Body of pancreas (tissue), 4 donors: Measurements from ENCODE around the gene MYO9B. TPM values are rescaled to one million over a fixed set of nuclear protein-coding genes. Genes with fewer than 3 reads are reported as not detected.

Source experiments
- ATAC-seq: fragments of 150-250 bp; one replicate; pipeline ENCODE4 v1.9.1; 2016
- DNase-seq, 4 donors: peaks; one replicate each; pipeline ENCODE4 v3.0.0-alpha.2; 2019
- H3K27ac ChIP-seq, 4 donors: fragments of 200-600 bp; sonication (generic); 1 replicate in 3 of 4; 2 replicates in 1 of 4; pipeline versions ENCODE4 v1.5.1 to v1.6.1; 2016 to 2019; ENCODE audit warnings: mild to moderate bottlenecking in 1 of 4, mixed read lengths in 1 of 4, moderate library complexity in 1 of 4
- H3K27me3 ChIP-seq, 2 donors: fragments of 200-600 bp; sonication (generic); one replicate each; pipeline ENCODE4 v1.6.0; 2016; ENCODE audit warnings: mild to moderate bottlenecking in 1 of 2
- H3K36me3 ChIP-seq, 2 donors: fragments of 200-600 bp; sonication (generic); replicated peaks in 1 of 2; 2 replicates each; pipeline ENCODE4 v1.5.1; 2016; ENCODE audit warnings: low read depth in 2 of 2; ENCODE audit not compliant: insufficient read depth in 1 of 2
- H3K4me1 ChIP-seq: fragments of 200-600 bp; sonication (generic); one replicate; pipeline ENCODE4 v1.6.0; 2016
- H3K4me3 ChIP-seq, 2 donors: fragments of 200-600 bp; sonication (generic); 1 replicate in 1 of 2; 2 replicates in 1 of 2; pipeline ENCODE4 v1.5.1; 2016 to 2019
- H3K9me3 ChIP-seq, 3 donors: fragments of 200-600 bp; sonication (generic); 1 replicate in 2 of 3; 2 replicates in 1 of 3; pipeline ENCODE4 v1.5.1; 2016
- CTCF ChIP-seq, 7 experiments: fragments of 450-650 bp in 4 of 7; fragments of 200-600 bp in 3 of 7; sonication (generic) in 3 of 7; IDR thresholded peaks; one replicate each; pipeline ENCODE4 v1.5.1; 2016 to 2019; ENCODE audit warnings: antibody characterized with exemption in 7 of 7
- POLR2A ChIP-seq, 3 donors: fragments of 450-650 bp; IDR thresholded peaks; one replicate each; pipeline ENCODE4 v1.6.1; 2016; ENCODE audit warnings: antibody characterized with exemption in 3 of 3, mild to moderate bottlenecking in 2 of 3
- WGBS, 2 donors: methylation state at CpG; one replicate each; pipeline ENCODE4 v1.1.5; 2017; 5-methylcytosine and 5-hydroxymethylcytosine counted together
- intact Hi-C: fragments of 100-400 bp; cut with DNase I; formaldehyde crosslinking; loops from one replicate; pipeline ENCODE4 v1.15.1; 2023
- total RNA-seq, 2 donors: library from RNA; depleted of rRNA; stranded (reverse); fragments of >200 nt; gene quantifications; one replicate each; pipeline ENCODE4 v1.1.0, GENCODE V29; 2016

The MYO9B gene
- total RNA-seq, 2 donors from 2014 or later = 26.2 to 56.0 TPM

GRCh38 chr19:17114414-17114831 lies 38.8 kb downstream of the MYO9B start:
- Histone ChIP-seq H3K27ac (no peak overlapping the region), H3K4me3 (no peak overlapping the region), H3K36me3 (no peaks in the 10 kb centered on the region), H3K4me1 (no peaks in the 10 kb centered on the region), H3K9me3 (no peaks in the 10 kb centered on the region), H3K27me3 (no peaks in the 10 kb centered on the region)
- TF ChIP-seq POLR2A (IDR thresholded peaks at IDR 0.05) (no peak), CTCF (IDR thresholded peaks at IDR 0.05) (no peak)
- intact Hi-C loops = no loop called here
- no peak for ATAC-seq
- DNase-seq = no peak
- WGBS, 2 donors = 81 to 90% methylated on average over 8 to 11 of the region's 12 CpGs

GRCh38 chr19:17116996-17117702 lies 41.6 kb downstream of the MYO9B start:
- no peaks in the 10 kb centered on the region for H3K9me3 ChIP-seq
- no peak for ATAC-seq
- H3K27me3 ChIP-seq = no peaks in the 10 kb centered on the region
- intact Hi-C loops = no loop called here
- WGBS, 2 donors = 82 to 86% methylated on average over 7 to 14 of the region's 14 CpGs
- H3K36me3 ChIP-seq = no peaks in the 10 kb centered on the region
- no peaks in the 10 kb centered on the region for H3K4me1 ChIP-seq
- no peak for TF ChIP-seq CTCF (IDR thresholded peaks at IDR 0.05)
- TF ChIP-seq POLR2A (IDR thresholded peaks at IDR 0.05) = no peak
- no peak for DNase-seq
- H3K4me3 ChIP-seq = no peak overlapping the region
- H3K27ac ChIP-seq = no peak overlapping the region

- ATAC-seq (no peak), DNase-seq (no peak)
- Histone ChIP-seq H3K9me3 (no peaks in the 10 kb centered on the region), H3K27ac (no peak overlapping the region), H3K4me1 (no peaks in the 10 kb centered on the region), H3K27me3 (no peaks in the 10 kb centered on the region), H3K36me3 (no peaks in the 10 kb centered on the region), H3K4me3 (no peak overlapping the region)
- WGBS, 2 donors = 88 to 92% methylated on average over 4 to 5 of the region's 5 CpGs
- intact Hi-C loops = no loop called here
- TF ChIP-seq CTCF (IDR thresholded peaks at IDR 0.05) (no peak), POLR2A (IDR thresholded peaks at IDR 0.05) (no peak)
Observed at GRCh38 chr19:17118957-17119356, 43.4 kb downstream of the MYO9B start.

GRCh38 chr19:17121736-17122293 lies 46.2 kb downstream of the MYO9B start:
- no peak overlapping the region for H3K27ac ChIP-seq
- WGBS, 2 donors = 89 to 94% methylated on average over 9 of the region's 9 CpGs

More at GRCh38 chr19:17121736-17122293, 46.2 kb downstream of the MYO9B start:
- ATAC-seq = no peak
- H3K9me3 ChIP-seq = no peaks in the 10 kb centered on the region
- H3K4me1 ChIP-seq = no peaks in the 10 kb centered on the region
- H3K36me3 ChIP-seq = no peaks in the 10 kb centered on the region
- TF ChIP-seq POLR2A (IDR thresholded peaks at IDR 0.05) (no peak), CTCF (IDR thresholded peaks at IDR 0.05) (no peak)
- no peaks in the 10 kb centered on the region for H3K27me3 ChIP-seq
- intact Hi-C loops = no loop called here
- H3K4me3 ChIP-seq = no peak overlapping the region
- DNase-seq = no peak
